Measurements from ENCODE around the gene EHD3.

- TF ChIP-seq TAF1 (IDR thresholded peaks at IDR 0.05; ENCODE audit: borderline replicate concordance, low read depth, low read length) (no peak), NFIC (IDR thresholded peaks at IDR 0.05; ENCODE audit: low read depth, low read length) (no peak), TCF7 (IDR thresholded peaks at IDR 0.05; ENCODE audit: borderline replicate concordance) (no peak), CREB1 (IDR thresholded peaks at IDR 0.05; ENCODE audit: low read depth) (no peak), MEF2A (IDR thresholded peaks at IDR 0.05; ENCODE audit: insufficient read depth, low read depth, low read length) (no peak), CTCF (IDR thresholded peaks at IDR 0.05 in 2 of 3, conservative IDR thresholded peaks at IDR 0.05 in 1 of 3; ENCODE audit: control insufficient read depth in 2 of 3, extremely low read depth in 1 of 3, insufficient read depth in 1 of 3, low read depth in 3 of 3, low read length in 3 of 3) (no peak), NFYB (IDR thresholded peaks at IDR 0.05; ENCODE audit: insufficient read depth, low read depth, low read length) (no peak), ESRRA (IDR thresholded peaks at IDR 0.05; ENCODE audit: low read length) (no peak), KDM1A (IDR thresholded peaks at IDR 0.05; ENCODE audit: borderline replicate concordance) (no peak), EGR1 (IDR thresholded peaks at IDR 0.05; ENCODE audit: borderline replicate concordance in 1 of 2, low read depth in 2 of 2, low read length in 2 of 2) (no peak), PAX5 (IDR thresholded peaks at IDR 0.05; ENCODE audit: borderline replicate concordance, low read depth, low read length) (no peak), POLR2A (IDR thresholded peaks at IDR 0.05; ENCODE audit: low read depth, low read length) (no peak)
Measured at GRCh38 chr2:31299547-31299946, 65.6 kb downstream of the EHD3 start.
